GM18519 (cell line): ENCODE results near the gene TRMT13.

Experiments used
- ATAC-seq: cut with Tn5 transposase; IDR thresholded peaks from one replicate; pipeline ENCODE4 v1.9.1; 2021; ENCODE audit warnings: mild to moderate bottlenecking, moderate library complexity; ENCODE audit not compliant: unreplicated experiment, low FRiP score

TRMT13 gene, protein sequence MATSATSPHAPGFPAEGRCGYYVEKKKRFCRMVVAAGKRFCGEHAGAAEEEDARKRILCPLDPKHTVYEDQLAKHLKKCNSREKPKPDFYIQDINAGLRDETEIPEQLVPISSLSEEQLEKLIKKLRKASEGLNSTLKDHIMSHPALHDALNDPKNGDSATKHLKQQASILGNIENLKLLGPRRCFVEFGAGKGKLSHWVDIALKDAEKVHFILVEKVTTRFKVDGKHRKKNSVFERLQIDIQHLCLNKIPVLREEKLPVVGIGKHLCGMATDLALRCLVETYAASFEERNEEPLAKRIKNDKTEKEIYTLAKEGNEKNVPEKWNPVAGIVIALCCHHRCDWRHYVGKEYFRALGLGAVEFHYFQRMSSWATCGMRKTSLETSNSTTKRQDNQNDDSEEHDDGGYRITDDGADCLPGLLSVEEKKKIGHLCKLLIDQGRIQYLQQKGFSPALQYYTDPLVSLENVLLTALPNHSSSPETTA

DNA sequence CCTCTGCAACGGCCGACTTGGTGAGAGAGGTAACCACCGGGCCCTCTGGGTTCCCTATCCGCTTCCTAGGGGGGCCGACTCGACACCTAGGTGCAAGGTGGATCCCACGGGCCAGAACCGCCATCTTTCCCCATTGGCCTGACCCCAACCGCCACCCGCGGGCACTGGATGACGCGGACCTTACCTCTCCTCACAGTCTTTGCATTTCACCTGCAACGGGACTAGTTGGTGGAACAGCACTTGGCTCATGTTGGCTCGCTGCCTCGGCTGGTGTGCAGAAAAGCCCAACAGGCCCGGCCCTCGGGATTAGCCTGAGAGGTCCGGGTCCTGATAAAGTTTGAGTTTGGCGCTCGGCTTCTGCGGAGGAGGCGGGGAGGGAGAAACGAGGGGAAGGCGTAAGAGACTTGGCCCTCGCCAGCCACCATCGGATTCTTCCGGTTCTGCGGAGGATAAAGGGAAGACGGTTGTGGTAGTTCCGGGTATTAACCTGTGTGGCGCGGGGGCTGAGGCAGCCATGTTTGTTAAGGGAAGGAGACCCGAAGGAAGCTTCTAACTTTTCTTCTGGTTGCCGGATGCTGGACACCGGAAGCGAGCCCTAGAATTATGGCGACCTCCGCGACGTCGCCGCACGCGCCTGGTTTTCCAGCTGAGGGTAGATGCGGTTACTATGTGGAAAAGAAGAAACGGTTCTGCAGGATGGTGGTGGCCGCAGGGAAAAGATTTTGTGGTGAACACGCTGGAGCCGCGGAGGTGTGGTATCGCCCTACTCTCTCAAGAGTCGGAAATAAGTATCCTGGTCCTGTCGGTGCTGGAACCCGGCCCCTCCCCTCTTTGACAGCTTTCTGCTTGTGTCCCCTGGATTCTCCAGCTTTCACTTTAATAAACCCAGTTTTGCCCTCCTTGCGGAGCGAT, at the start of gene TRMT13, which contains the start of gene SASS6:
TSS of gene TRMT13 (plus strand) at position 598 of the 912 bp plus-strand sequence. CDS start at position 604, 6 bp downstream.
TSS of gene SASS6 (minus strand) at position 365 of the 912 bp plus-strand sequence. CDS start at position 249, 116 bp downstream.
- peak; percentile 68 for ATAC-seq

DNA sequence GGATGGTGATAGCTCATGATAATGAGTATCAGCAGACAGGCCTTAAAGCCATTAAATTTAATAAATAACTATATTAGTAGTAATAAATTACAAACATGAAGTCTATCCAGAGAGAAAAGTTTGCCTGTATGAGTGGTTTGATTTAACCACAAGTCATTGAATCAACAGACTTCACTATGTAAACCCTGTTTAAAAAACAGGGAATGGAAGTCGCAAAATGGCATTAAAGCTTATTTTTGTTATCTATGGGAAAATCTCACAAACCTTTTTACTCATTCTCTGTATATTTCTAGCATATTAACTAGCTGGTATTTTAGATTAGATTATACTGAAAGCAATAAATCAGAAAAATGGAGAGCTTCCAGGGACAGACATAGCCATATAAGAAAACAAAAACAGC, 45.6 kb upstream of the TRMT13 start:
- no peak for ATAC-seq

DNA sequence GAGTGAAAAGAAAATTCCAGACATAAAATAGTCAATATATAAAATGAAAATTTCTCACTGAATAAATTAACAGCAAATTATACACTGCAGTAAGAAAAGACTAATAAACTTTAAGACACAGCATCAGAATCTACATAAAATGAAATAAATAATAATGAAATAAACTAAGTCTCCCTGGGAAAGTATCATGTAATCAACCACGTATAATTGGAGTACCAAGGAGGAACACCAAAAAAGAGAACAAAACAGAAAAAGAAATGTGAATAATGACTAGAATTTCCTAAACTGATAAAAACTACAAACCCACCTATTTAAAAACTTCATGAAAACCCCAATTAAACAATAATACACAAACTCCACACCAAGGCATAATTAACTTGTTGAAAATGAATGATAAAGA, 43.9 kb upstream of the TRMT13 start:
- no peak for ATAC-seq

DNA sequence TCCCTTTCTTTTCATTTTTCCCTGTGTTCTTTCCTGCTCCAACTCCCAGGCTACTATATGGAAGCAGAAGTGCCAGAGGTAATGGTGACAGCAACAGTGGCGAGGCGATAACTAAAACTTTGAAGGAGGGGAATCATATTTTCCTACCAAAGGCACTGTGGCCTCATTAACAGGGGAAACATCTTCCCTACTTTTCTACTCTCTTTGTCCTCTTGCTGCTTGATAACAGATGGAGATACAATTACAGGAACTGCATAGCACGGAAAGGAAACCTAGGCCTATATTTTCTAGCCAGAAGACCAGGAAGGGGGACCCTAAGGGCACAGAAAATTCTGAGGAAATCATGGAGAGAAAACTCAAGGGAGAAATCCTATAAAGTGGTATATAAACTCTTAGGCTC, 42.5 kb upstream of the TRMT13 start:
- ATAC-seq: no peak

DNA sequence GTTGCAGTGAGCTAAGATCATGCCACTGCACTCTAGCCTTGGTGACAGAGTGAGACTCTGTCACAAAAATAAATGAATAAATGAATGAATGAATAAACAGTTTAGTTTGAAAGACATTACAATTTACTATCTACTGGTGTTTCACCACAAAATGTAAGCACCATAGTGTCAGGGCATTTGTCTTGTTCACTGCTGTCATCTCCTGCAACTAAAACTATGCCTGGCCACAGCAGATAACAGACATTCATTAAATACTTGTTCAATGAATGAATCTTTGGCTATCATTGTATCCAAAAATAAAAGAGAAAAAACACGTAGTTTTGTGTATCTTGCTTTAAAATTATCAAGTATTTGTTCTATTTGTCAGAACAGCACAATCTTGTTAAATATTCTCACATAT, 32.8 kb upstream of the TRMT13 start:
- ATAC-seq: no peak

DNA sequence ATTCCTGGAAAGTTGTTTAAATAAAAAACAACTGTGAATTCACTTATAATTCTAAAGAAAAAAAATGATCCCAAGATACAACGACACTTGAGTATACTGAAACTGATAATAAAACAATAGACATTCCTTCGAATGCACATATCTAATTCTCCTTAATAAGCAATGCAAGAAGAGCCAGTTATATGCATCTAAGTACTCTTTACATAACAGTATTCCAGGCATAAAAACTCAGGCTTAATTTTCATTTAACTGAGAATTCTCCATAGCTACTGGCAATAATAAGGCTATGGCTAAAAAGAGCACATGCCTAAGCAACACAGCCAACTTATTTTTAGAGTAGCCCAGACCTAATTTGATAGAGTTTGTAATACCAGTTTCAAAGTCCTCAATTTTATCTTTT, 31.4 kb upstream of the TRMT13 start:
- ATAC-seq: no peak

DNA sequence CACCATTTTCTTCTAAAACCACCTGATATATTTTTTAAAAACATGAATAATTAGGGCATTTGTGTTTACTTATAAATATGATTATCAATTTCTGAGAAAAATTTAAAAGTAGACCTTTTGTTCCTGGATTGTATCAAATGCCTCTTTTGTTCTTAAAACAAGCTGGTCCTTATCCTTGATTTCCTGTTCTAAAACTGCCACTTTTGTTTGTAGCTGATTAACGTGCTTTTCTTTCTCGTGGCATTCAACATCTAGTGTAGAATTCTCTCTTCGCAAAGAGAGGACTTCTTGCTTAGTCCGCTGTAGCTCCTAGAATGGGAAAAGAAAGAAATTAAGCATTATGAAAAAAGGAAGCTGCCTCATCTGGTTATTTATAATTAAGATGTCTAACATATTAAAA, 25.3 kb upstream of the TRMT13 start:
- no peak for ATAC-seq

DNA sequence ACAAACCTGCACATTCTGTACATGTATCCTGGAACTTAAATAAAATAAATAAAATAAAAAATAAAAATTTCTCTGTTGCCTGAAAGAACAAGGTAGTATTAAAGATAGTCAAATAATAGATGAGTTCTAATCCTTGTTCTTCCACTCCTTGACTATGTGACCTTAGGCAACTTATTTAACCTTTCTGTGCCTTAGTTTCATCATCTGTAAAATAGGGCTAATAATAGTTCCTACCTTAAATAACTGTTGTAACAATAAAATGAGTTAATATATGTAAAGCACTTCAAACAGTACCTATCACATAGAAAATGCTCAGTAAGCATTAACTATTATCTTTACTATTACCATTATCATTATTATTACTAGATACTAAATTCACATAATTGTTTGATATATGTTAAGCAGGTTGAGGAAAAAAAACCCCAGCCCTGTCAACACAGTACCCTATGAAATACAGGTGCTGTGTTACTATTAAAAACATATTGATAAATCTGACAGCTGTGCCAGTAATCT, 23.4 kb upstream of the TRMT13 start:
- ATAC-seq: no peak

DNA sequence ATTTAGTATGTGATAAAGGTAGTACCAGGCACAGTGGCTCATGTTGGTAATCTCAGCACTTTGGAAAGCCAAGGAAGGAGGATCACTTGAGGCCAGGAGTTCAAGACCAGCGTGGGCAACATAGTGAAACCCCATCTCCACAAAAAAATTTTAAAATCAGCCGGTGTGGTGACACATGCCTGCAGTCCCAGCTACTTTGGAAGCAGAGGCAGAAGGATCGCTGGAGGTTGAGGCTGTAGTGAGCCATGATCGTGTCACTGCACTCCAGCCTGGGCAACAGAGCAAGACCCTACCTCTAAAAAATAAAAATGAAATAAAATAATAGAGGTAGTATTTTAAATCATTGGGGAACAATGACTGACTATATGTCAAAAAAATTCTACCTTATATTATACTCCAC, 17.4 kb upstream of the TRMT13 start:
- no peak for ATAC-seq

DNA sequence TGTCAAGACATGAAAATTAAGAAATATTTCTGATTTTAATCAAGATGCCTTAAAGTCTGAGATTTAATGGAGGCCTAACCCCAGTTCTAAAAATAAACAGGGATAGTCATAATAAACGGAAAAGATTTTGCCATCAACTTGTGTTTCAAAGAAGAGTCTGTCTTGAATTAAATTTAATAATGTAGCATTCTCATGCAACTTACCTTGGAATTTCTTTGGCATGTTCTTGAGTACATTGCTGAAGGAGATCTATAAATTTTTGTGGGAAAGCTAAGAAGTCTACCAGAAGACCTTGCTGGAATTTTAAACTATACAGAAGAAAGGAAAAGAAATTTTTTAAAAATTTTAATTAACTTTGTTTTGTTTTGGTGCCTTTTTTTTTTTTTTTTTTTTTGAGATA, 10.8 kb upstream of the TRMT13 start:
- ATAC-seq: no peak

DNA sequence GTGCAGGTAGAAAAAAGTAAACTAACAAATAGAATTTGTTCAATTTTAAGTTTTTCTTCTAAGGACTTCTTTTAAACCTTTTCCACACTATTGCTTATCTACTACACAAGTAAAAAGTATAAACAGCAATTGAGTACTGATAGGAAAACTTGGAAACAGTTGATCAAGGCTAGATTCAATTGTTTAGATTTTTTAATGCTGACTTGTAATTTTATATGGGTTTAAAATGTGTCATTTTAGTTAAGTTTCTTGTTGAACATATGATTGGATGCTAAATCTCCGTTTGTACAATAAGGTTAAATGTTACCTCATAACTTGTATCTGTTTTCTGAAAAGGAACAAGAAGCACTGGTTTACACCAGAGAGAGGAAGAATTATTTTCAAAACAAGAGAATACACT, 5.7 kb upstream of the TRMT13 start:
- no peak for ATAC-seq

DNA sequence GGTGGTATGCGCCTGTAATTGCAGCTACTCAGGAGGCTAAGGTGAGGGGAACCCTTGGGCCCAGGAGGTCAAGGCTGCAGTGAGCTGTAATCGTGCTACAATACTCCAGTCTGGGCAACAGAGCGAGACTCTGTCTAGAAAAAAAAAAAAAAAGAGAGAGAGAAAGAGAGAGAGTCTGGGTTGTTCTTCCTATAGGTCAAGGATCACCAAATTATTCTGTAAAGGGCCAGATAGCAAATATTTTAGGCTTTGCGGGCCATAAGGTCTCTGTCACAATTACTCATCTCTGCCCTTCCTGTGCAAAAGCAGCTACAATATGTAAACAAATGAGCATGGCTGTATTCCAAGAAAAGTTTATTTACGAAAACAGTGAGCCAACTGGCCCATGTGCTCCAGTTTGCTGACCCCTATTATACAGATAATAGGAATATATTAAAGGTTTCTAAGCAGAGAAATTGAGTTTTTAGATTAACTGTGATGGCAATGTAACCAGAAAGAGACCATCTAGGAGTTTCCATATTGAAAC, 2.3 kb upstream of the TRMT13 start:
- no peak for ATAC-seq

DNA sequence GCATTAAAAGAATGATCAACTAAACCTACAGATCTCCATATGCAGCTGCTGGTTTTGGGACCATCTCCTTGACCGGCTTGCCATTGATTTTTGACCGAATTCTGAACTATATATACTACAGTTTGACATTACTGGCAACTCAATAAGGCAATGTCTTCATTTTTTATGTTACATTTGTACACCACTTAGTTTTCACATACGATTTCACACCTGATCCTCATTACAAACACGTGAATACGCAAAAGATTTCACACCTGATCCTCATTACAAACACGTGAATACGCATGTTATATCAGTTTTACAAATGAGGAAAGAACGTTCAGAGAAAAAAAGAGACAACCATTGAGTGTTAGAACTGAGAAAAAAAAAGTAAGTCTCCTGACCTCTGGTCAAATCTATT, 1.3 kb upstream of the TRMT13 start:
- ATAC-seq: no peak

DNA sequence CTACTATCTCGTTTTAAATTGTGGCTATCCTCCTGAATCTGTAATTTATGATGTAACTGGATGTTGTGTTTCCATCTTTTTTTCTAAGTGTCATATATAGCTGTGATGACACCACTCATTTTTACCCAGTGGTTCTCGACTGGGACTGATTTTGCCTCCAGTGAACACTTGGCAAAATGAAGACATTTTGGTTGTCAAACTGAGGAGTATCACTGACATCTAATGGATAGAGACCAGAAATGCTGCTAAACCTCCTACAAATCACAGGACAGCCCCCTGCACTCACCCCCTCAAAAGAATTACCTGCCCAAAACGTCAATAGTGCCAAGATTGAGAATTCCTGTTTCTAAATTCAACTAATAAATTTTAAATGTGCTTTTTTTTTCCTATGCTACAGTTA, 1.9 kb downstream of the TRMT13 start:
- ATAC-seq: no peak

DNA sequence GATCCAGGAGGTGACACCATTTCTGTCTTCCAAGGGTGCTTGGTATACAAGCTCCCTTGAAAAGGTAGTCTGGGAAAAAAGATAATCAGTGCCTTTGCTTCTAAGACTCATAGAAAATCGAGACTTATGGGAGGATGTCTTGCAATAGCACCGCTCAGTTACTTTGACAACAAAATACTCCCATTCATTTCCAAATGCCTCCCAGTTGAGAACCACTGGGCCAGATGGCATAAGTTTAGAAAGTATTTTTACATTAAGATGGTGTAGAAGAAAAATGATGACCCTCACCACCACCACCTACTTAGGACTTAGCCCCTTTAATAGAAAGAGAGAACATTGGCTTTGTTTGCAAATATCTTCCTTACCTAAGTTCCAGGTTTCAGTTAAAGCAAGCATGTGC, 4.6 kb downstream of the TRMT13 start:
- ATAC-seq: no peak

DNA sequence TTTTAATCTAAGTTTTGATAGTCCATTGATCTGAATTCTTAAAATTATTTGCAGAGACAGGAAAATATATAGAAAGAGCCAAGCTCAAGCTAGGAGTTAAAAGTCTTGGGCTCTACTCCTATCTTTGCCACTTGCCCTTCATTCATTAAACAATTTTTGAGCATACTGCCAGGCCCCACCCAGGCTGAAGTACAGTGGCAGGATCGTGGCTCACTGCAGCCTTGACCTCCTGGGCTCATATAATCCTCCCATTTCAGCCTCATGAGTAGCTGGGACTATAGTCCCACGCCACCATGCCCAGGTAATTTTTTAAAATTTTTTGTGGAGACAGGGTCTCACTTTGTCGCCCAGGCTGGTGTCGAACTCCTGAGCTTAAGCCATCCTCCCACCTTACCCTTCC, 8.2 kb downstream of the TRMT13 start:
- ATAC-seq: no peak

DNA sequence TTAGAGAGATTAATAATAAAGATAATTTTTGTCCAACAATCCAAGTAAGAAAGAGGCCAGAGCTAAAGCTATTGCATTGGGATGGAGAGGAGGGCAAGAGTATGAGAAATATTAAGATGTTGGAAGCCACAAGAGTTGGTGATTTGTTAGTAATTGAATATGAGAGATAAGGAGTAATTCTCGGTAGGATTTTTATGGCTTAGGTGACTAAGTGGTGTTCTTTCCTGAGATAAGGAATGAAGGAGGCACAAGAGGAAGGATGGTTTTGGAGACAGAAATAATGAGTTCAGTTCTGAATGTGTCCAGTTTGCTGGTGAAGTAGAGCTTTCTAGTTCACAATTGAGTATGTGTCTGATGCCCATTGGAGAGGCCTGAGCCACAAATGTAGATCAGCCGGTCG, 9.4 kb downstream of the TRMT13 start:
- ATAC-seq: no peak

DNA sequence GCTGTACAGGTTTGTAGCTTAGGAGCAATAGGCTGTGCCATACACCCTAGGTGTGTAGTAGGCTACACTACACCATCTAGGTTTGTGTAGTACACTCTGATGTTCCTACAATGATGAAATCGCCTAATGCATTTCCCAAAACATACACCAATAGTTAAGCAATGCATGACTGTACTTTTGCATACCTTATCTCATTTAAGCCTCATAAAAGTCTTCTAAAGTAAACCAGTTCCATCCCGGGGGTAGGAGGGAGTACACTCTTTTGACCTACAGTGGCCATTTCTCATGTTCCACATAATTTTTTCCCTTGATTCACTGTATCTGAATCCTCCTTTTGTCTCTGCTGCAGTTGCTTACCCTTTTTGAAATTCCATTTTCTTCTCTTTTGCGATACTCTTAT, 12.2 kb downstream of the TRMT13 start:
- ATAC-seq: no peak

DNA sequence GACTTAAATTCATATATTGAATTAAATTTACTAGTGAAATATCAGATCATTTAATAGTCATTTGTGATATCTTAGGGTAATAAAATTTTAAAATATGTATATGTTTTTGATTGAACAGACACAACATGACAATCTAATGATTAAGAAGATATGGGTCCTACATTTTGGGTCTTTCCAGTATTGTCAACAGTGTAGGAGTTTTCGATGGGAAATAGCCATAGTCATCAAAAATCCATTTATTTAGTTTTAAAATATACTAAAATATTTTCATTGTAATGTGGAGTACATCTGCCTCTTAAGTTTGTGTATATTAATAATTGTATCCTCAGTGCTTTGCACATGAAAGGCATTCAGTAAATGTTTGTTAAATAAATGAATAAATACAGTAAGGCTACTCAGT, 14.0 kb downstream of the TRMT13 start:
- ATAC-seq: no peak

DNA sequence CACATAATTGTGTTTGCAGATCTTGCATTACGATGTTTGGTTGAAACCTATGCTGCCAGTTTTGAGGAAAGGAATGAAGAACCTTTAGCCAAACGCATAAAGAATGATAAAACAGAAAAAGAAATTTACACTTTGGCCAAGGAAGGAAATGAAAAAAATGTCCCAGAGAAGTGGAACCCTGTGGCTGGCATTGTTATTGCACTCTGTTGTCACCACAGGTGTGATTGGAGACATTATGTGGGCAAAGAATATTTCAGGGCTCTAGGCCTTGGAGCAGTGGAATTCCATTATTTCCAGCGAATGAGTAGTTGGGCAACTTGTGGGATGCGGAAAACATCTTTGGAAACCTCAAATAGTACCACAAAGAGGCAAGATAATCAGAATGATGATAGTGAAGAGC, 14.9 kb downstream of the TRMT13 start:
- no peak for ATAC-seq

DNA sequence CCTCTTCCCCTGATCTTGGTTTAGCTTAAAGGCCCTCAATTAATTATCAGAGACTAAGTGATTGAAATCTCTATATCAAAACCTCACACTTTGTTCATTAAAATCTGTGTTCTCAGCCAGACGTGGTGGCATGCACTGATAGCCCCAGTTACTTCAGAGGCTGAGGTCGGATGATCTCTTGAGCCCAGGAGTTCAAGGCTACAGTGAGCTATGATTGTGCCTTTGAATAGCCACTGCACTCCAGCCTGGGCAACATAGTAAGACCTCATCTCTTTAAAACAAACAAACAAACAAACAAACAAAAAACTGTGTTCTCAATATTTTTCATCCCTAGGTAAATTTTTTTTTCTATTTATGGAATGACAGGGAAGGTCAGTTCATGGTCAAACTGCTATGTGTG, 18.7 kb downstream of the TRMT13 start:
- ATAC-seq: no peak
